NOMO-1 (cell line): ENCODE measurements around the gene RBMS3.
"Not testable (repeated sequence)": the region's sequence is repeated elsewhere in the genome, so short reads cannot be mapped to it uniquely, and the experiment has no call there.

Experiments used
- DNase-seq, 2 experiments: peaks; one replicate each; lab custom pipeline; 2025; ENCODE audit not compliant: unreplicated experiment in 2 of 2; lab: John Stamatoyannopoulos, UW

RBMS3 gene

GRCh38 chr3:29759411-29760225 is 478.7 kb downstream of the RBMS3 start:
- no peak for DNase-seq

DNA sequence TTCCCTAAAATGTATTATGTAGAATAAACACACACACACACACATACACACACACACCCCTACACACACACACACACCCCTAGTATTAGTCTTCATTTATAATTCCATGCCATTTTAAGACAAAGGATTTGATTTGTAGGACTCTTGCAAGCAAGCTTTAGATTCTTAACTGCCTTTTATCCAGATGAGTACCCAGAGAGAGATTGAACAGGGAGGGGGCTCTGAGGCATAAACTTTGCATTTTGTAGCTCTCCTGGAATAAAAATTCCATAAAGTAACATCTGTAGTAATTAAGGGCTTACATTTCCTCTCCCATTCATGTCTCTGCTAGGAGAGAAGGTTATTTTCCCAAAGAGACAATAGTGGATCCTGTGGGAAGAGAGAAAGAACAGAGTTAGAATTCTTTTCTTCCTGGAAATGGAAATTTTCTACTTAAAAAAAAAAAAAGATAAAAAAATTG is 479.4 kb downstream of the RBMS3 start:
- no peak for DNase-seq

GRCh38 chr3:29761517-29761916 is 480.6 kb downstream of the RBMS3 start:
- no peak for DNase-seq

GRCh38 chr3:29763115-29763514 is 482.2 kb downstream of the RBMS3 start:
- DNase-seq, result no peak

- peak; percentile 9 to 65 for DNase-seq
These were observed 483.2 kb downstream of the RBMS3 start for GRCh38 chr3:29764041-29764440.

DNA sequence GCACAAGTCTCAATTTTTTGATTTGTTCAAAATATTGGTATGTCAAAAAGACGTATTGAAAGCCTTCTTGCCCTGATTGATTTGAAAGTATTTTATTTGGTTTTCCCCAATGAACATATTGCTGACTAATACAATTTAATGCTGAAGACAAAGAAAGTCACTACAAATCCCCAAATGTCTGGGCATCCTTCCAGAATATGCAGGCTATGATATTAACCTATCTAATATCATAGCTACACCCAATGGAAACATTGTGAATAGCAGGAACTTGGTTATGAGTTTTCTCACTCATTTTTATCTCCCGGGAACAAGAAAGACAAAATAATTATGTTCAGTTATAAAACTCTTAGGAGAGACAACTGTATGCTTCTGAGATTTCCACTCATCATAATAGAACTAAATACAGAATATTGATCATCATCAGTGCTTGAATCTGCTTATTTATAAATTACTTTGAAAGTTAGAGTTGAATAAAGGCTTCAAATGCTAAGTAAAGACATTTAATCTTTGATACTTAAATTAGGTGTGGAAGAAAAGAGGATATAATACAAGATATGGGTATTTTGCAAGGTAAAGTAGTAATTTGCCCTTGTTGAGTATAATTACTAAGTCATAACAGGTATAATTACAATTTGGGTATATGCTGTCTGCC is 483.9 kb downstream of the RBMS3 start:
- peak in 1 of 2 experiments; percentile 12 for DNase-seq

- DNase-seq, result peak; percentile 13 to 28
These were observed 490.7 kb downstream of the RBMS3 start for GRCh38 chr3:29771602-29772001.

GRCh38 chr3:29772436-29772835 is 491.6 kb downstream of the RBMS3 start:
- no peak for DNase-seq

DNA sequence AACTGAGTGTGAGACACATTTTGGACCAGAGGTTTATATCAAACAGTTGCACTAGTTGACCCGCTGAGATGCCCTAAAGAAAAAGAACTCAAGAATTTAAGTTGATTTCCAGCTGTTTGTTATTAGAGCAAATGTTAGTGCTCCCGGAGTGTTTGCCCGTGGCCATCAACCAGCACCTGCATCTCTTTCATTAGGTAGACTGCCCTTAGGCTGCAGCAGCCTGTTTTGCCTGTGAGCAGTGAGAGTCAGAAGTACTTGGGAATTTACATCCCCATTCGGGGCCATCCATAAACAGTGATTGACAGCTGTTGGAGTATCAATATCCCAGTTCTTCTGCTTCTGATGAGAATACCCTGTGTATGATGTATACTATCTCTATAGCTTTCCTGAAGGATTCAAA is 492.6 kb downstream of the RBMS3 start:
- no peak for DNase-seq

DNA sequence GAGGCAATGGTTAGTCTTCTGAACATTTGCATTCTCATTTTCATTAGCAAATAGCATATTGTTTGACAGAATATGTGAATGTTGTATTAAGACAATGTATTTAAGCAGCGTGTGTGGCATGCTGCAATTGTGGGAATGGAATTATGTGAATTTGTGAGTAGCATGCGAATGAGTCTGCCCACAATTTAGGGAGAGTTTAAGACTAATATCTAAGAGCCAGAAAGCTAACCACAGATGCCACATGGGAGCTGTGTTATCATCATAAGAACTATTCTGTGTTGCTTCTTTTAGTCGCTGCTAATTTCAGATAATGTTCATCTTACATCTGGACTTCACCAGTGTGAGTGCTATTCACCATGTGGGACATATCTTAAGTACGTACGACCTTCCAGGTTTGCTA is 494.5 kb downstream of the RBMS3 start:
- DNase-seq, result no peak

- no peak for DNase-seq
These were observed 497.0 kb downstream of the RBMS3 start for GRCh38 chr3:29777869-29778268.

GRCh38 chr3:29789686-29790085 is 508.8 kb downstream of the RBMS3 start:
- DNase-seq, result no peak

DNA sequence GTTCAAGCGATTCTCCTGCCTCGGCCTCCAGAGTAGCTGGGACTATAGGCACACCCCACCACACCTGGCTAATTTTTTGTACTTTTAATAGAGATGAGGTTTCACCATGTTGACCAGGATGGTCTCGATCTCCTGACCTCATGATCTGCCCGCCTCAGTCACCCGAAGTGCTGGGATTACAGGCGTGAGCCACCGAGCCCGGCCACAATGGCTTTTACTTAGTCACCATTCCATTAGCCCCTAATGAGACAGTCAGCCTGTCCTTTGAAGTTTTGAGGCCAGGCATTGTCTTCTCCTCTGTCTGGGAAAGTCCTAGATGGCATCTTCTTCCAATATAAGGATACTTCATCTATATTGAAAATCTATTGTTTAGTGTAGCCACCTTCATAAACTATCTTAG is 515.9 kb downstream of the RBMS3 start:
- no peak for DNase-seq

DNA sequence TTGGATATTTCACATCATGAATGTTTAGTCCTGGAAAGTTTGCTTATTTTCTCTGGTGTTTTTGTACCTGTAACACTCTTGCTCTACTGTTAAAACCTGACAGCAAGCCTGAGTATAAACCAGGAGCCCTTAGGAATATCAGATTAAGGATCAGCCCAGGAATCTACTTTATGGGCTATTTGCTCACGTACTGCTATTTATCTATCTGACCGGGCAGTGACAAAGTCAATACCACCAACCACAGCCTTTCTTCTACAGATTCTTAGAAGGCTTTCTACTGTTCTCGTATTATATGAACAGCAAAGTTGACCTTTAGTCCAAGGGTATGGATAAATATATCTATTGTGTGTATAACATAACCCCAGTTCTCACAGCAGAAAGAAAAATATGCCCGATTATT is 521.2 kb downstream of the RBMS3 start:
- no peak for DNase-seq

DNA sequence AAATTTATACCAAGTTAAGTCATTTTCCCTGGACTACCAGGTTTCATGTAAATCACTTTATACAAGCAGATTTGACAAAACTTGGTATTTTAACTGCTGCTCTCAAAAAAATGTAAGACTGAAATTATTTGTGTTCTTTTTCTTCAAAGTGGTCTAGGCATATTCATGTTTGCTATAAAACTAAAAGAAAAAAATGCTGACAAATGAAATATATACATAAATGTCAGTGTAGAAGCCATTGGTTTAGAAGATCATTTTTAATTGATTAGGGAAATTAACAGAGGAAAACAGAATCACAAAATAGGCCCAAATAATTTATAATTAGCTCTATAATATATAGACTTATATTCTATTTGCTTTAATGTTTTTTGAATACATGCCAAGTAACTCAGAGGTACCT is 523.2 kb downstream of the RBMS3 start:
- no peak for DNase-seq

DNA sequence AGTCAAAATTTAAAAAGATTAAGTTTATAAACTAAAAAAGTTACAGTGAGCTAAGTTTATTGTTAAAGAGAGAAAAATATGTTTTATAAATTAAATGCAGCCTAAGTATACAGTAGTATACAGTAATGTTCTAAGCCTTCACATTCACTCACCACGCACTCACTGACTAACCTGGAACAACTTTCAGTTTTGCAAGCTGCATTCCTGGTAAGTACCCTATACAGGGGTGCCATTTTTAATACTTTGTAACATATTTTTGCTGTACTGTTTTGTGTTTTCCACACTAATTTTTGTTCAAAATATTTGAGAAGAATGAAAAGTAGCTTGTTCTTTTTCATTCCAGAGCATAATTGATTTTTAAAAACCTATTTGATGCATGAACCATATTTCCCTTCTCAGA is 524.9 kb downstream of the RBMS3 start:
- no peak for DNase-seq

GRCh38 chr3:29808324-29808723 is 527.5 kb downstream of the RBMS3 start:
- DNase-seq, result not testable (repeated sequence)

- peak; percentile 17 to 66 for DNase-seq
These were observed 541.2 kb downstream of the RBMS3 start for GRCh38 chr3:29822071-29822470.

DNA sequence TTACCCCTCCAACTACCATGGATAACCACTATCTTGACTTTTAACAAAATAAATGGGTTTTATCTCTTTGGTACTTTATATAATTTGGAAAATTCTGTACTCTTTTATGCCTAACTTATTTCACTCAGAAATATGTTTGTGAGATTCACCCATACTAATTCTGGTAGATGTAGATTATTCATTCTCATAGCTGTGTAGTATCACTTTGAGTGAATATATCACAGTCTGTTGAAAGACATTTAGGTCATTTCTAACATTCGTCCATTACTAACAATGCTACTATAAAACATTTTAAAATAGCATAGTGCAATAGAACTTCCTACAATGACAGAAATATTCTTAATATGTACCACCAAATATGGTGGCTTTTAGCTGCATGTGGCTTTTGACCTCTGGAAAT is 542.4 kb downstream of the RBMS3 start:
- no peak for DNase-seq

GRCh38 chr3:29826712-29827111 is 545.8 kb downstream of the RBMS3 start:
- DNase-seq, result no peak

- DNase-seq, result no peak
These were observed 546.9 kb downstream of the RBMS3 start for GRCh38 chr3:29827756-29828155.

DNA sequence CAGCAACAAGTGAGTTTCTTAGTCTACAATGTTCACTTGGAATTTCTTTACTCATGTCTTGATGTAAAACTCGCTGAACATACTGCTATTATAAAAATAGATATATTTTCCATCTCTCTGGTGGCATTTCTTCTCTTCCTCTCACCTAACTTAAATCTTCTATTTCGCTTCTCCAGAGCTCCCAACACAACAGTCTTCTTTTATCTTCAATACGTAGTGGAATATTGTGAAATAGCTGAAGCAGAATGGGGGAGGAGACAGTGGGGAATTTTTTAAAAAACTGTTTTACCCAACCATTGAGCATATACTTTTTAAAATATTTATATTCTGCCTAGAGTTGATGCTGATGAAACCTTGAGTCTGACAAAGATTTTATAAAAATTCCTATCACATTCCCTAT is 548.5 kb downstream of the RBMS3 start:
- DNase-seq, result no peak
